Body of pancreas (tissue), 4 donors: ENCODE data around the gene RNF11. TPM values are rescaled to one million over a fixed set of nuclear protein-coding genes. Genes with fewer than 3 reads are reported as not detected.

Source experiments
- ATAC-seq: fragments of 150-250 bp; one replicate; pipeline ENCODE4 v1.9.1; 2016
- DNase-seq, 4 donors: peaks; one replicate each; pipeline ENCODE4 v3.0.0-alpha.2; 2019
- H3K27ac ChIP-seq, 4 donors: fragments of 200-600 bp; sonication (generic); 1 replicate in 3 of 4; 2 replicates in 1 of 4; pipeline versions ENCODE4 v1.5.1 to v1.6.1; 2016 to 2019; ENCODE audit warnings: mild to moderate bottlenecking in 1 of 4, mixed read lengths in 1 of 4, moderate library complexity in 1 of 4
- H3K27me3 ChIP-seq, 2 donors: fragments of 200-600 bp; sonication (generic); one replicate each; pipeline ENCODE4 v1.6.0; 2016; ENCODE audit warnings: mild to moderate bottlenecking in 1 of 2
- H3K36me3 ChIP-seq, 2 donors: fragments of 200-600 bp; sonication (generic); replicated peaks in 1 of 2; 2 replicates each; pipeline ENCODE4 v1.5.1; 2016; ENCODE audit warnings: low read depth in 2 of 2; ENCODE audit not compliant: insufficient read depth in 1 of 2
- H3K4me1 ChIP-seq: fragments of 200-600 bp; sonication (generic); one replicate; pipeline ENCODE4 v1.6.0; 2016
- H3K4me3 ChIP-seq, 2 donors: fragments of 200-600 bp; sonication (generic); 1 replicate in 1 of 2; 2 replicates in 1 of 2; pipeline ENCODE4 v1.5.1; 2016 to 2019
- H3K9me3 ChIP-seq, 3 donors: fragments of 200-600 bp; sonication (generic); 1 replicate in 2 of 3; 2 replicates in 1 of 3; pipeline ENCODE4 v1.5.1; 2016
- POLR2A ChIP-seq, 3 donors: fragments of 450-650 bp; IDR thresholded peaks; one replicate each; pipeline ENCODE4 v1.6.1; 2016; ENCODE audit warnings: antibody characterized with exemption in 3 of 3, mild to moderate bottlenecking in 2 of 3
- WGBS, 2 donors: methylation state at CpG; one replicate each; pipeline ENCODE4 v1.1.5; 2017; 5-methylcytosine and 5-hydroxymethylcytosine counted together
- intact Hi-C: fragments of 100-400 bp; cut with DNase I; formaldehyde crosslinking; loops from one replicate; pipeline ENCODE4 v1.15.1; 2023
- total RNA-seq, 2 donors: library from RNA; depleted of rRNA; stranded (reverse); fragments of >200 nt; gene quantifications; one replicate each; pipeline ENCODE4 v1.1.0, GENCODE V29; 2016
- TF ChIP-seq, protein P1 (sequence below), 7 experiments: fragments of 450-650 bp in 4 of 7; fragments of 200-600 bp in 3 of 7; sonication (generic) in 3 of 7; IDR thresholded peaks; one replicate each; pipeline ENCODE4 v1.5.1; 2016 to 2019; ENCODE audit warnings: antibody characterized with exemption in 7 of 7

Gene RNF11
- total RNA-seq, 2 donors from 2014 or later: 33.2 to 34.9 TPM

- H3K4me3 ChIP-seq: no peak overlapping the region
- H3K4me1 ChIP-seq: peaks cover 15% of the 10 kb centered on the region
- 62 to 76% methylated on average over 8 of the region's 8 CpGs for WGBS, 2 donors
- DNase-seq (no peak), ATAC-seq (no peak)
- intact Hi-C loops: no loop called here
- TF ChIP-seq, protein P1, sequence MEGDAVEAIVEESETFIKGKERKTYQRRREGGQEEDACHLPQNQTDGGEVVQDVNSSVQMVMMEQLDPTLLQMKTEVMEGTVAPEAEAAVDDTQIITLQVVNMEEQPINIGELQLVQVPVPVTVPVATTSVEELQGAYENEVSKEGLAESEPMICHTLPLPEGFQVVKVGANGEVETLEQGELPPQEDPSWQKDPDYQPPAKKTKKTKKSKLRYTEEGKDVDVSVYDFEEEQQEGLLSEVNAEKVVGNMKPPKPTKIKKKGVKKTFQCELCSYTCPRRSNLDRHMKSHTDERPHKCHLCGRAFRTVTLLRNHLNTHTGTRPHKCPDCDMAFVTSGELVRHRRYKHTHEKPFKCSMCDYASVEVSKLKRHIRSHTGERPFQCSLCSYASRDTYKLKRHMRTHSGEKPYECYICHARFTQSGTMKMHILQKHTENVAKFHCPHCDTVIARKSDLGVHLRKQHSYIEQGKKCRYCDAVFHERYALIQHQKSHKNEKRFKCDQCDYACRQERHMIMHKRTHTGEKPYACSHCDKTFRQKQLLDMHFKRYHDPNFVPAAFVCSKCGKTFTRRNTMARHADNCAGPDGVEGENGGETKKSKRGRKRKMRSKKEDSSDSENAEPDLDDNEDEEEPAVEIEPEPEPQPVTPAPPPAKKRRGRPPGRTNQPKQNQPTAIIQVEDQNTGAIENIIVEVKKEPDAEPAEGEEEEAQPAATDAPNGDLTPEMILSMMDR (IDR thresholded peaks at IDR 0.05): no peak
- no peak for TF ChIP-seq POLR2A (IDR thresholded peaks at IDR 0.05)
- H3K9me3 ChIP-seq: no peaks in the 10 kb centered on the region
- no peaks in the 10 kb centered on the region for H3K27me3 ChIP-seq
- H3K27ac ChIP-seq: no peak overlapping the region
- peaks cover 0 to 2% of the 10 kb centered on the region in 2 donors for H3K36me3 ChIP-seq
Measured at GRCh38 chr1:51303751-51304251, 67.7 kb downstream of the RNF11 start.

GRCh38 chr1:51304360-51304759 lies 68.3 kb downstream of the RNF11 start:
- DNase-seq: no peak
- Histone ChIP-seq H3K27me3 (no peaks in the 10 kb centered on the region), H3K36me3 (peaks cover 0 to 2% of the 10 kb centered on the region in 2 donors), H3K4me1 (peaks cover 15% of the 10 kb centered on the region), H3K4me3 (no peak overlapping the region), H3K27ac (no peak overlapping the region), H3K9me3 (no peaks in the 10 kb centered on the region)
- 52 to 65% methylated on average over 1 of the region's 1 CpG for WGBS, 2 donors
- intact Hi-C loops: no loop called here
- TF ChIP-seq POLR2A (IDR thresholded peaks at IDR 0.05): no peak
- TF ChIP-seq, protein P1 (IDR thresholded peaks at IDR 0.05): no peak
- no peak for ATAC-seq

- Histone ChIP-seq H3K4me1 (peaks cover 15% of the 10 kb centered on the region), H3K36me3 (peaks cover 0 to 2% of the 10 kb centered on the region in 2 donors), H3K27ac (peak overlapping the region in 2 of 4 donors; percentile 15 to 33), H3K27me3 (no peaks in the 10 kb centered on the region), H3K4me3 (no peak overlapping the region), H3K9me3 (no peaks in the 10 kb centered on the region)
- intact Hi-C loops: no loop called here
- no peak for TF ChIP-seq POLR2A (IDR thresholded peaks at IDR 0.05)
- TF ChIP-seq, protein P1 (IDR thresholded peaks at IDR 0.05): no peak
- peak; percentile 69 for ATAC-seq
- DNase-seq: peak in 3 of 4 donors; percentile 45 to 56 (median 49)
- 0 to 13% methylated on average over 2 to 3 of the region's 4 CpGs for WGBS, 2 donors
Measured at GRCh38 chr1:51305371-51305823, 69.3 kb downstream of the RNF11 start.

DNA sequence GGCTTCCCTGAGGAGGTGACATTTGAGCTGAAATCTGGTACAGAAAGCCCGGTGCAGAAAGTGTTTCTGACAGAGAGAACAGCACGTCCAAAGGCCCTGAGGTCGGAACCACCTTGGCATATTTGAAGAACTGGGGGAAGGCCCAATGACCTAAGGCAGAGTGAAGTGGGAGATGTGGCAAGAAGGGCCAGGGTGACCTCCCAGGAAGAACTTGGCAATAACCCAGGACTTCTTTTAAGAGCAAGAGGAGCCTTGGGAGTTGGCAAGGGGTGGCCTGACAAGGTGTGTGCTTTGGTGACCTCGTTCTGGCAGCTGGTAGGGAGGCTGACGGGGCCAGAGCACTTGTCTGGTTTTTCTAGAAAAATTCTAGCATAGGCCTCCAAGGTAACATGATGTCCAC lies 70.9 kb downstream of the RNF11 start:
- no peak overlapping the region for H3K27ac ChIP-seq
- DNase-seq: no peak

More for the DNA sequence above, 70.9 kb downstream of the RNF11 start:
- Histone ChIP-seq H3K36me3 (no peaks in the 10 kb centered on the region), H3K4me1 (peaks cover 15% of the 10 kb centered on the region), H3K27me3 (no peaks in the 10 kb centered on the region), H3K9me3 (no peaks in the 10 kb centered on the region), H3K4me3 (no peak overlapping the region)
- 78 to 91% methylated on average over 5 of the region's 5 CpGs for WGBS, 2 donors
- TF ChIP-seq POLR2A (IDR thresholded peaks at IDR 0.05): no peak
- TF ChIP-seq, protein P1 (IDR thresholded peaks at IDR 0.05): no peak
- no peak for ATAC-seq
- intact Hi-C loops: no loop called here
